Kidney epithelial cell (primary cell): ENCODE measurements around the gene ZNF532. TPM values are rescaled to one million over a fixed set of nuclear protein-coding genes. Genes with fewer than 3 reads are reported as not detected.

Experiments
- DNase-seq: peaks from one replicate; pipeline ENCODE4 v3.0.0-alpha.2; 2010; ENCODE audit warnings: low read depth
- H3K27me3 ChIP-seq: 2 replicates; pipeline ENCODE4 v1.6.0; 2011; ENCODE audit warnings: low read length; ENCODE audit not compliant: control insufficient read depth, insufficient read depth
- H3K36me3 ChIP-seq: 2 replicates; pipeline ENCODE4 v1.5.1; 2011; ENCODE audit warnings: low read length; ENCODE audit not compliant: control insufficient read depth, insufficient read depth
- H3K4me3 ChIP-seq: 2 replicates; pipeline ENCODE4 v1.5.1; 2011; ENCODE audit warnings: low read depth, mild to moderate bottlenecking, control low read depth, low read length
- CTCF ChIP-seq: IDR thresholded peaks from 2 replicates; pipeline ENCODE4 v1.5.1; 2011; ENCODE audit warnings: mild to moderate bottlenecking, moderate library complexity, low read length, control low read depth, inconsistent platforms; ENCODE audit not compliant: insufficient read depth, poor library complexity, severe bottlenecking
- total RNA-seq: library from RNA; depleted of rRNA; stranded (reverse); fragments of >200 nt; gene quantifications from 2 replicates; pipeline ENCODE4 v1.2.3, GENCODE V29; 2015

Gene ZNF532
- total RNA-seq, 1 donor from 2014 or later: 89.5 TPM

GRCh38 chr18:58960508-58960907, 95.8 kb downstream of the ZNF532 start:
- Histone ChIP-seq H3K27me3 (no peaks in the 10 kb centered on the region), H3K36me3 (no peaks in the 10 kb centered on the region), H3K4me3 (no peak overlapping the region)
- DNase-seq: no peak
- no peak for TF ChIP-seq CTCF

GRCh38 chr18:58960946-58961722, 96.5 kb downstream of the ZNF532 start:
- Histone ChIP-seq H3K4me3 (no peak overlapping the region), H3K27me3 (no peaks in the 10 kb centered on the region), H3K36me3 (no peaks in the 10 kb centered on the region)
- no peak for TF ChIP-seq CTCF
- DNase-seq: no peak

- DNase-seq: no peak
- Histone ChIP-seq H3K27me3 (no peaks in the 10 kb centered on the region), H3K4me3 (no peak overlapping the region), H3K36me3 (no peaks in the 10 kb centered on the region)
- no peak for TF ChIP-seq CTCF
Observed at GRCh38 chr18:58962336-58962735, 97.7 kb downstream of the ZNF532 start.

GRCh38 chr18:58965291-58966004, 100.8 kb downstream of the ZNF532 start:
- Histone ChIP-seq H3K36me3 (peaks cover 2% of the 10 kb centered on the region), H3K4me3 (no peak overlapping the region), H3K27me3 (no peaks in the 10 kb centered on the region)
- TF ChIP-seq CTCF: no peak
- DNase-seq: no peak

- peaks cover 2% of the 10 kb centered on the region for H3K36me3 ChIP-seq
- TF ChIP-seq CTCF: no peak
- no peaks in the 10 kb centered on the region for H3K27me3 ChIP-seq
- H3K4me3 ChIP-seq: no peak overlapping the region
- no peak for DNase-seq
Observed at GRCh38 chr18:58966005-58966677, 101.5 kb downstream of the ZNF532 start.
